ENCODE results near the gene DAPK2. TPM values are rescaled to one million over a fixed set of nuclear protein-coding genes. Genes with fewer than 3 reads are reported as not detected.

Gene DAPK2
- polyA plus RNA-seq, 1 of the 3 experiments (the other 2 are of a cell fraction): 1.4 TPM

- no peaks in the 10 kb centered on the region for H3K36me3 ChIP-seq (replicated peaks in 1 of 2; ENCODE audit: control insufficient read depth in 1 of 2, insufficient read depth in 2 of 2, low read length in 1 of 2)
- ChIA-PET POLR2A (no interaction called here), CTCF (interaction anchor here (1.6 kb wide), 1 partner anchor 14 kb away, joined by 5 read pairs; no protein-coding TSS in a partner anchor)
- WGBS (ENCODE audit: low lambda C conversion rate): 66% methylated on average over 4 of the region's 4 CpGs
- H2AFZ ChIP-seq (ENCODE audit: low read depth): no peak overlapping the region
- no peaks in the 10 kb centered on the region for H3K9me3 ChIP-seq
- H3K4me3 ChIP-seq (ENCODE audit: low read depth in 2 of 2, low read length in 1 of 2): no peak overlapping the region
- no peaks in the 10 kb centered on the region for H3F3A ChIP-seq (replicated peaks; ENCODE audit: insufficient read depth)
- H3K4me1 ChIP-seq (ENCODE audit: control insufficient read depth in 1 of 2, insufficient read depth in 2 of 2, low read depth in 1 of 2, low read length in 1 of 2): no peaks in the 10 kb centered on the region
- H3K9me2 ChIP-seq: no peaks in the 10 kb centered on the region
- no peak for TF ChIP-seq PBX3 (IDR thresholded peaks at IDR 0.05)
- H3K27me3 ChIP-seq (ENCODE audit: insufficient read depth): no peaks in the 10 kb centered on the region
- H3K27ac ChIP-seq (ENCODE audit: low read depth in 2 of 2, low read length in 1 of 2): no peak overlapping the region
- no peak overlapping the region for H3K9ac ChIP-seq
- H3K4me2 ChIP-seq: no peak overlapping the region
- H3K79me2 ChIP-seq (ENCODE audit: insufficient read depth): no peaks in the 10 kb centered on the region
- no peaks in the 10 kb centered on the region for H4K20me1 ChIP-seq (ENCODE audit: insufficient read depth)
- no peak for DNase-seq
These were observed 114.7 kb downstream of the DAPK2 start for GRCh38 chr15:63931556-63931955.

GRCh38 chr15:63930034-63930433 is 116.3 kb downstream of the DAPK2 start:
- no peaks in the 10 kb centered on the region for H3K27me3 ChIP-seq (ENCODE audit: insufficient read depth)
- H3K79me2 ChIP-seq (ENCODE audit: insufficient read depth): no peaks in the 10 kb centered on the region
- no peaks in the 10 kb centered on the region for H3K9me3 ChIP-seq
- no peaks in the 10 kb centered on the region for H3K9me2 ChIP-seq
- H3F3A ChIP-seq (replicated peaks; ENCODE audit: insufficient read depth): no peaks in the 10 kb centered on the region
- H3K4me2 ChIP-seq: no peak overlapping the region
- H3K4me3 ChIP-seq (ENCODE audit: low read depth in 2 of 2, low read length in 1 of 2): no peak overlapping the region
- H3K9ac ChIP-seq: no peak overlapping the region
- TF ChIP-seq MAX (IDR thresholded peaks at IDR 0.05; ENCODE audit: low read depth) (no peak), EZH2phosphoT487 (IDR thresholded peaks at IDR 0.05; ENCODE audit: borderline replicate concordance, low read depth) (no peak), SMC3 (IDR thresholded peaks at IDR 0.05; ENCODE audit: low read depth, low read length) (no peak), REST (IDR thresholded peaks at IDR 0.05; ENCODE audit: low read depth, low read length) (no peak), NRF1 (IDR thresholded peaks at IDR 0.05; ENCODE audit: low read depth, low read length) (no peak)
- H3K4me1 ChIP-seq (ENCODE audit: control insufficient read depth in 1 of 2, insufficient read depth in 2 of 2, low read depth in 1 of 2, low read length in 1 of 2): no peaks in the 10 kb centered on the region
- no peak overlapping the region for H2AFZ ChIP-seq (ENCODE audit: low read depth)
- H3K27ac ChIP-seq (ENCODE audit: low read depth in 2 of 2, low read length in 1 of 2): no peak overlapping the region
- H3K36me3 ChIP-seq (replicated peaks in 1 of 2; ENCODE audit: control insufficient read depth in 1 of 2, insufficient read depth in 2 of 2, low read length in 1 of 2): no peaks in the 10 kb centered on the region
- POLR2A ChIA-PET: no interaction called here
- CTCF ChIA-PET: interaction anchor here (0.8 to 1.7 kb wide), 2 partner anchors 11 to 16 kb away, joined by 3 to 5 read pairs; no protein-coding TSS in a partner anchor
- 92% methylated on average over 7 of the region's 7 CpGs for WGBS (ENCODE audit: low lambda C conversion rate)
- H4K20me1 ChIP-seq (ENCODE audit: insufficient read depth): no peaks in the 10 kb centered on the region
- no peak for DNase-seq

All from SK-N-SH (cell line).